Measurements from ENCODE around the gene CDH22. TPM values are rescaled to one million over a fixed set of nuclear protein-coding genes. Genes with fewer than 3 reads are reported as not detected.

Gene CDH22
- total and polyA plus RNA-seq, 4 donors: 0.03 to 0.25 (median 0.09) TPM

- ATAC-seq (ENCODE audit: insufficient read depth, low FRiP score) (no peak), DNase-seq (no peak)
- no peak overlapping the region for H3K9ac ChIP-seq (ENCODE audit: insufficient read depth in 1 of 2, low read length in 2 of 2)
- WGBS, 2 donors: 67 to 75% methylated on average over 8 of the region's 8 CpGs
- H3K4me3 ChIP-seq: no peak overlapping the region
- no peaks in the 10 kb centered on the region for H3K4me1 ChIP-seq (ENCODE audit: control insufficient read depth in 5 of 5, insufficient read depth in 5 of 5, low read length in 5 of 5)
- no peaks in the 10 kb centered on the region for H3K9me3 ChIP-seq (ENCODE audit: control insufficient read depth in 4 of 4, insufficient read depth in 3 of 4, low read length in 3 of 4)
- no peak overlapping the region for H3K27ac ChIP-seq (ENCODE audit: low read depth in 1 of 2, low read length in 1 of 2)
- H3K27me3 ChIP-seq (ENCODE audit: control insufficient read depth in 3 of 3, insufficient read depth in 3 of 3, low read length in 2 of 3): peaks cover 0 to 7% (median 3%) of the 10 kb centered on the region in 3 donors
- no peak for TF ChIP-seq CTCF (IDR thresholded peaks at IDR 0.05; ENCODE audit: control extremely low read depth, extremely low read depth)
- no peaks in the 10 kb centered on the region for H3K36me3 ChIP-seq (ENCODE audit: control insufficient read depth in 4 of 4, insufficient read depth in 4 of 4, low read length in 4 of 4)
Measured at GRCh38 chr20:46144432-46145025, 163.8 kb downstream of the CDH22 start.

GRCh38 chr20:46142124-46142523 lies 166.2 kb downstream of the CDH22 start:
- TF ChIP-seq CTCF (IDR thresholded peaks at IDR 0.05; ENCODE audit: control extremely low read depth, extremely low read depth): no peak
- H3K9ac ChIP-seq (ENCODE audit: insufficient read depth in 1 of 2, low read length in 2 of 2): no peak overlapping the region
- no peak overlapping the region for H3K27ac ChIP-seq (ENCODE audit: low read depth in 1 of 2, low read length in 1 of 2)
- H3K27me3 ChIP-seq (ENCODE audit: control insufficient read depth in 3 of 3, insufficient read depth in 3 of 3, low read length in 2 of 3): peaks cover 0 to 13% (median 8%) of the 10 kb centered on the region in 3 donors
- no peaks in the 10 kb centered on the region for H3K36me3 ChIP-seq (ENCODE audit: control insufficient read depth in 4 of 4, insufficient read depth in 4 of 4, low read length in 4 of 4)
- WGBS, 2 donors: 39 to 50% methylated on average over 5 of the region's 5 CpGs
- no peaks in the 10 kb centered on the region for H3K9me3 ChIP-seq (ENCODE audit: control insufficient read depth in 4 of 4, insufficient read depth in 3 of 4, low read length in 3 of 4)
- H3K4me3 ChIP-seq: no peak overlapping the region
- DNase-seq (no peak), ATAC-seq (ENCODE audit: insufficient read depth, low FRiP score) (no peak)
- H3K4me1 ChIP-seq (ENCODE audit: control insufficient read depth in 5 of 5, insufficient read depth in 5 of 5, low read length in 5 of 5): no peaks in the 10 kb centered on the region

GRCh38 chr20:46139908-46140482 lies 168.3 kb downstream of the CDH22 start:
- Histone ChIP-seq H3K36me3 (ENCODE audit: control insufficient read depth in 4 of 4, insufficient read depth in 4 of 4, low read length in 4 of 4) (no peaks in the 10 kb centered on the region), H3K27me3 (ENCODE audit: control insufficient read depth in 3 of 3, insufficient read depth in 3 of 3, low read length in 2 of 3) (peaks cover 0 to 12% (median 6%) of the 10 kb centered on the region in 3 donors), H3K27ac (ENCODE audit: low read depth in 1 of 2, low read length in 1 of 2) (no peak overlapping the region), H3K4me3 (no peak overlapping the region), H3K4me1 (ENCODE audit: control insufficient read depth in 5 of 5, insufficient read depth in 5 of 5, low read length in 5 of 5) (no peaks in the 10 kb centered on the region), H3K9me3 (ENCODE audit: control insufficient read depth in 4 of 4, insufficient read depth in 3 of 4, low read length in 3 of 4) (no peaks in the 10 kb centered on the region), H3K9ac (ENCODE audit: insufficient read depth in 1 of 2, low read length in 2 of 2) (no peak overlapping the region)
- DNase-seq (no peak), ATAC-seq (ENCODE audit: insufficient read depth, low FRiP score) (no peak)
- no peak for TF ChIP-seq CTCF (IDR thresholded peaks at IDR 0.05; ENCODE audit: control extremely low read depth, extremely low read depth)
- 54 to 60% methylated on average over 5 of the region's 5 CpGs for WGBS, 2 donors

Data from lung (tissue), 12 donors.